C4-2B (cell line): ENCODE results near the gene ACTR3.

Experiments used
- CTCF ChIP-seq: fragments of 450-650 bp; conservative IDR thresholded peaks from 2 replicates; pipeline ENCODE4 v1.5.1; 2017; ENCODE audit warnings: mild to moderate bottlenecking
- ZFX ChIP-seq: fragments of 450-650 bp; IDR thresholded peaks from 2 replicates; pipeline ENCODE4 v1.6.1; 2017

GRCh38 chr2:113985554-113986397, 95.9 kb downstream of the ACTR3 start:
- TF ChIP-seq CTCF (no peak), ZFX (no peak)
